ENCODE results near the gene MRPL43.

DNA sequence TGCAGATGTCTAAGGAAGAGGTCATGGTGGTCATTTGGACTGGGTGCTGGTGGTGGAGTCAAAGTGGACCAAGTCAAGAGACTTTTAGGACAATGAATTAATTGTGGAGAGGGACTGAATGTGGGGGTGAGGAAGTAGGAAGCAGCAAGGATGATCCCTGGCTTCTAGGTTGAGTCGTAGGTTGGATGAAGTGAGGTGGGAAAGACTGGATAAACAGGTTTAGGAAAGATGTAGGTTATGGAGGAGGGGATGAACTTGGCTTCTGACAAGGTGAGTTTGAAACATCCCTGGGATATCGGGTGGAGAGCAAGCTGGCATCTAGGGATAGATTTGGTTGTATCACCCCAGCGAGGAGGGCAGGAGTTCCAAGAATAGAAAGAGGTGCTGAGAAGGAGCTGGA is 10.4 kb downstream of the MRPL43 start:
- TF ChIP-seq CTCF (conservative IDR thresholded peaks at IDR 0.05 in 1 of 2, IDR thresholded peaks at IDR 0.05 in 1 of 2; ENCODE audit: low read depth in 1 of 2, low read length in 2 of 2) = no peak
- no peak for TF ChIP-seq EZH2 (IDR thresholded peaks at IDR 0.05; ENCODE audit: low read length, missing control alignments)

Data from fibroblast of lung (primary cell).